MM.1S (cell line): ENCODE data around the gene PPL.

ENCODE experiments used
- DNase-seq: peaks from one replicate; pipeline ENCODE4 v3.0.0-alpha.2; 2015
- H2AFZ ChIP-seq: fragments of 300-600 bp; sonication (generic); 2 replicates; pipeline ENCODE4 v1.6.0; 2016; ENCODE audit warnings: antibody characterized with exemption, low read length
- H3F3A ChIP-seq: fragments of 300-600 bp; sonication (generic); 2 replicates; pipeline ENCODE4 v1.6.1; 2016; ENCODE audit warnings: mild to moderate bottlenecking, antibody characterized with exemption, low read length, moderate library complexity, mixed read lengths; ENCODE audit not compliant: insufficient read depth
- H3K27ac ChIP-seq: fragments of 300-600 bp; sonication (generic); 2 replicates; pipeline ENCODE4 v1.5.1; 2016; ENCODE audit warnings: mild to moderate bottlenecking, low read length
- H3K27me3 ChIP-seq: fragments of 300-600 bp; sonication (generic); replicated peaks from 2 replicates; pipeline ENCODE4 v1.6.0; 2016; ENCODE audit warnings: low read length; ENCODE audit not compliant: insufficient read depth
- H3K36me3 ChIP-seq: fragments of 300-600 bp; sonication (generic); replicated peaks from 2 replicates; pipeline ENCODE4 v1.6.1; 2016; ENCODE audit warnings: mild to moderate bottlenecking, low read length, mixed read lengths; ENCODE audit not compliant: insufficient read depth
- H3K4me1 ChIP-seq: fragments of 300-600 bp; sonication (generic); 2 replicates; pipeline ENCODE4 v1.6.1; 2016; ENCODE audit warnings: low read length, mixed read lengths
- H3K4me2 ChIP-seq: fragments of 300-600 bp; sonication (generic); 2 replicates; pipeline ENCODE4 v1.6.0; 2016; ENCODE audit warnings: low read depth, low read length
- H3K4me3 ChIP-seq: fragments of 300-600 bp; sonication (generic); 2 replicates; pipeline ENCODE4 v1.5.1; 2016; ENCODE audit warnings: low read length, mixed read lengths
- H3K79me2 ChIP-seq: fragments of 300-600 bp; sonication (generic); 2 replicates; pipeline ENCODE4 v1.6.1; 2016; ENCODE audit warnings: mixed run types, low read length, mixed read lengths
- H3K9ac ChIP-seq: fragments of 300-600 bp; sonication (generic); 2 replicates; pipeline ENCODE4 v1.6.1; 2016; ENCODE audit warnings: low read length, mixed read lengths
- H3K9me2 ChIP-seq: fragments of 300-600 bp; sonication (generic); replicated peaks from 2 replicates; pipeline ENCODE4 v1.6.1; 2016; ENCODE audit warnings: mild to moderate bottlenecking, low read length, mixed read lengths; ENCODE audit not compliant: insufficient read depth
- H3K9me3 ChIP-seq: fragments of 300-600 bp; sonication (generic); replicated peaks from 2 replicates; pipeline ENCODE4 v1.6.1; 2016; ENCODE audit warnings: mild to moderate bottlenecking, low read length, mixed read lengths; ENCODE audit not compliant: insufficient read depth
- H4K20me1 ChIP-seq: fragments of 300-600 bp; sonication (generic); 2 replicates; pipeline ENCODE4 v1.6.1; 2016; ENCODE audit warnings: mild to moderate bottlenecking, low read length, moderate library complexity, mixed read lengths; ENCODE audit not compliant: insufficient read depth
- CTCF ChIP-seq: fragments of 300-600 bp; sonication (generic); IDR thresholded peaks from 2 replicates; pipeline ENCODE4 v1.5.1; 2016; ENCODE audit warnings: antibody characterized with exemption, low read length, mixed read lengths
- EZH2 ChIP-seq: fragments of 300-600 bp; sonication (generic); optimal IDR thresholded peaks from 2 replicates; pipeline ENCODE3; 2017; ENCODE audit warnings: low read depth, mild to moderate bottlenecking, antibody characterized with exemption, low read length, mixed read lengths
- EZH2phosphoT487 ChIP-seq: fragments of 300-600 bp; sonication (generic); IDR thresholded peaks from 2 replicates; pipeline ENCODE4 v1.6.1; 2018; ENCODE audit warnings: antibody characterized with exemption, low read length

PPL gene

GRCh38 chr16:4884972-4885874, 51.7 kb downstream of the PPL start:
- Histone ChIP-seq H3K27ac (no peak overlapping the region), H2AFZ (no peak overlapping the region), H3K9ac (no peak overlapping the region), H3K79me2 (no peaks in the 10 kb centered on the region), H3K36me3 (peaks cover 6% of the 10 kb centered on the region; the same call in 1 of the 2 replicates), H3K9me2 (no peaks in the 10 kb centered on the region), H3K4me3 (no peak overlapping the region), H4K20me1 (no peaks in the 10 kb centered on the region), H3F3A (no peaks in the 10 kb centered on the region), H3K27me3 (no peaks in the 10 kb centered on the region), H3K4me1 (no peaks in the 10 kb centered on the region), H3K4me2 (no peak overlapping the region), H3K9me3 (no peaks in the 10 kb centered on the region)
- TF ChIP-seq EZH2phosphoT487: no peak
- TF ChIP-seq CTCF: no peak
- no peak for TF ChIP-seq EZH2
- DNase-seq: no peak

- no peaks in the 10 kb centered on the region for H3K9me3 ChIP-seq
- no peak overlapping the region for H3K4me3 ChIP-seq
- H3K4me1 ChIP-seq: no peaks in the 10 kb centered on the region
- H2AFZ ChIP-seq: no peak overlapping the region
- H3K27me3 ChIP-seq: no peaks in the 10 kb centered on the region
- no peaks in the 10 kb centered on the region for H3F3A ChIP-seq
- peaks cover 6% of the 10 kb centered on the region; the same call in 1 of the 2 replicates for H3K36me3 ChIP-seq
- H3K9ac ChIP-seq: no peak overlapping the region
- no peaks in the 10 kb centered on the region for H4K20me1 ChIP-seq
- H3K27ac ChIP-seq: no peak overlapping the region
- no peak for DNase-seq
- no peaks in the 10 kb centered on the region for H3K79me2 ChIP-seq
- H3K9me2 ChIP-seq: no peaks in the 10 kb centered on the region
- TF ChIP-seq CTCF (no peak), EZH2 (no peak), EZH2phosphoT487 (no peak)
- no peak overlapping the region for H3K4me2 ChIP-seq
Observed at GRCh38 chr16:4884209-4884608, 52.7 kb downstream of the PPL start.

- no peak for TF ChIP-seq CTCF
- TF ChIP-seq EZH2phosphoT487: no peak
- no peak for TF ChIP-seq EZH2
- no peak overlapping the region for H3K27ac ChIP-seq
- DNase-seq: no peak
- no peak overlapping the region for H3K4me2 ChIP-seq
- no peaks in the 10 kb centered on the region for H3K9me2 ChIP-seq
- peaks cover 6% of the 10 kb centered on the region; the same call in 1 of the 2 replicates for H3K36me3 ChIP-seq
- H4K20me1 ChIP-seq: no peaks in the 10 kb centered on the region
- no peak overlapping the region for H2AFZ ChIP-seq
- H3K27me3 ChIP-seq: no peaks in the 10 kb centered on the region
- no peaks in the 10 kb centered on the region for H3K79me2 ChIP-seq
- H3K9ac ChIP-seq: no peak overlapping the region
- no peaks in the 10 kb centered on the region for H3K4me1 ChIP-seq
- no peaks in the 10 kb centered on the region for H3F3A ChIP-seq
- H3K4me3 ChIP-seq: no peak overlapping the region
- no peaks in the 10 kb centered on the region for H3K9me3 ChIP-seq
Observed at GRCh38 chr16:4883501-4883900, 53.4 kb downstream of the PPL start.
